ENCODE measurements around the gene SLC25A20. TPM values are rescaled to one million over a fixed set of nuclear protein-coding genes. Genes with fewer than 3 reads are reported as not detected.

The SLC25A20 gene
- total RNA-seq, 2 experiments from 2014 or later = 14.8 to 16.8 TPM

DNA sequence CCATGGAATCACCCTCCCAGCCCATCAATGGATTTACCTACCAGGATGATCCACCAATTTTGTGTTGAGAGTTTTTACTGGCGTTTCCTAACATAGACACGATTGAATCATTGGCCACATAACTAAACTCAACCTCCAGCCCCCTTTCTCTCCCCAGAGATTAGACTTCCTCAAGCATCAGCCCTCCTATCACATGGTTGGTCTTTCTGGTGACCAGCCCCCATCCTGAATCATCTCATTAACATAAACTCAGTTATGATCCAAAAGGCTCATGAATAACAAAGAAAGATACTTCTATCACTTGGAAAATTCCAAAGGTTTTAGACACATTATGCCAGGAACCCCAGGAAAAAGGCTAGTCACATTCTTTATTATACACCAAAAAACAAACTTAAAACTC, 72.2 kb downstream of the SLC25A20 start:
- ChIA-PET CTCF (no interaction called here), POLR2A (no interaction called here)
- TF ChIP-seq, protein P1, sequence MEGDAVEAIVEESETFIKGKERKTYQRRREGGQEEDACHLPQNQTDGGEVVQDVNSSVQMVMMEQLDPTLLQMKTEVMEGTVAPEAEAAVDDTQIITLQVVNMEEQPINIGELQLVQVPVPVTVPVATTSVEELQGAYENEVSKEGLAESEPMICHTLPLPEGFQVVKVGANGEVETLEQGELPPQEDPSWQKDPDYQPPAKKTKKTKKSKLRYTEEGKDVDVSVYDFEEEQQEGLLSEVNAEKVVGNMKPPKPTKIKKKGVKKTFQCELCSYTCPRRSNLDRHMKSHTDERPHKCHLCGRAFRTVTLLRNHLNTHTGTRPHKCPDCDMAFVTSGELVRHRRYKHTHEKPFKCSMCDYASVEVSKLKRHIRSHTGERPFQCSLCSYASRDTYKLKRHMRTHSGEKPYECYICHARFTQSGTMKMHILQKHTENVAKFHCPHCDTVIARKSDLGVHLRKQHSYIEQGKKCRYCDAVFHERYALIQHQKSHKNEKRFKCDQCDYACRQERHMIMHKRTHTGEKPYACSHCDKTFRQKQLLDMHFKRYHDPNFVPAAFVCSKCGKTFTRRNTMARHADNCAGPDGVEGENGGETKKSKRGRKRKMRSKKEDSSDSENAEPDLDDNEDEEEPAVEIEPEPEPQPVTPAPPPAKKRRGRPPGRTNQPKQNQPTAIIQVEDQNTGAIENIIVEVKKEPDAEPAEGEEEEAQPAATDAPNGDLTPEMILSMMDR (IDR thresholded peaks at IDR 0.05) = no peak
- Mint-ChIP-seq H3K4me3 (no peak overlapping the region), H3K27me3 (no peaks in the 10 kb centered on the region), H3K9me3 (no peaks in the 10 kb centered on the region), H3K27ac (no peak overlapping the region), H3K36me3 (ENCODE audit: low read depth) (no peaks in the 10 kb centered on the region), H3K4me1 (ENCODE audit: low read depth) (peaks cover 9% of the 10 kb centered on the region)
- intact Hi-C loops (cut with micrococcal nuclease) = no loop called here
- DNase-seq (no peak), ATAC-seq (no peak)

DNA sequence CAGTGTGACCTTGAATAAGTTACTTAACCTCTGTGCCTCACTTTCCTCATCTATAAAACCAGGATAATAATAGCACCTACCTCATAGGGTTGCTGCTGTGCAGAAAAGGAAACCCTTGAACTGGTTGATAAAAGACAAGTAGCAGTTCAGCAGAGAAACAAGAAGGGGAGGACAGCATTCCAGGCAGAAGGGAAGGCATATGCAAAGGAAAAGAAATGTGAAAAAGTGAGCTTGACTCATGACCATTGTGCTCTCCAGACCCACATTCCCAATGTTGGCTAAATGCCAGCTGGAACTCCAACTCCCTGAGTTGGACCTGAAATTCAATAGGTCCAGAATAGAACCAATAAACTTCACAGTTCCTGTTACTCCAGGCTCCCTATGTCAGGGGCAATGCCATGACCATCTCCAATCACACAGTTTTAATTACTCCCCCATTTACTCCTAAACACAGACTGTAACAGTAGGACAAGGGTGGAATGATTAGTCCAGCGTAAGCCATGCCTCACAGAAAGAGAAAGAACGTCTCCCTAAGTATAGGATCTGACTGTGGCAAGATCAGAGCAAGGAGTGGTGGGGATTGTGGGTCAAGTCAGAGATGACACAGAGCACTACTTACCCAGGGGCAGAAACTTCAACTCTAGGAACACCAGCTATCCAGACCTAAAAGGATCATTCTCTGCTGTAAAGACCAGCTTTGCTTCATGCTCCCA, 77.9 kb downstream of the SLC25A20 start:
- no peaks in the 10 kb centered on the region for H3K9me3 Mint-ChIP-seq
- POLR2A ChIA-PET = no interaction called here
- peaks cover 16% of the 10 kb centered on the region for H3K4me1 Mint-ChIP-seq (ENCODE audit: low read depth)
- H3K36me3 Mint-ChIP-seq (ENCODE audit: low read depth) = no peaks in the 10 kb centered on the region
- CTCF ChIA-PET = no interaction called here
- no peaks in the 10 kb centered on the region for H3K27me3 Mint-ChIP-seq
- intact Hi-C loops (cut with micrococcal nuclease) = no loop called here
- H3K27ac Mint-ChIP-seq = no peak overlapping the region
- TF ChIP-seq, protein P1 (IDR thresholded peaks at IDR 0.05) = no peak
- ATAC-seq = no peak
- no peak for DNase-seq
- H3K4me3 Mint-ChIP-seq = no peak overlapping the region

DNA sequence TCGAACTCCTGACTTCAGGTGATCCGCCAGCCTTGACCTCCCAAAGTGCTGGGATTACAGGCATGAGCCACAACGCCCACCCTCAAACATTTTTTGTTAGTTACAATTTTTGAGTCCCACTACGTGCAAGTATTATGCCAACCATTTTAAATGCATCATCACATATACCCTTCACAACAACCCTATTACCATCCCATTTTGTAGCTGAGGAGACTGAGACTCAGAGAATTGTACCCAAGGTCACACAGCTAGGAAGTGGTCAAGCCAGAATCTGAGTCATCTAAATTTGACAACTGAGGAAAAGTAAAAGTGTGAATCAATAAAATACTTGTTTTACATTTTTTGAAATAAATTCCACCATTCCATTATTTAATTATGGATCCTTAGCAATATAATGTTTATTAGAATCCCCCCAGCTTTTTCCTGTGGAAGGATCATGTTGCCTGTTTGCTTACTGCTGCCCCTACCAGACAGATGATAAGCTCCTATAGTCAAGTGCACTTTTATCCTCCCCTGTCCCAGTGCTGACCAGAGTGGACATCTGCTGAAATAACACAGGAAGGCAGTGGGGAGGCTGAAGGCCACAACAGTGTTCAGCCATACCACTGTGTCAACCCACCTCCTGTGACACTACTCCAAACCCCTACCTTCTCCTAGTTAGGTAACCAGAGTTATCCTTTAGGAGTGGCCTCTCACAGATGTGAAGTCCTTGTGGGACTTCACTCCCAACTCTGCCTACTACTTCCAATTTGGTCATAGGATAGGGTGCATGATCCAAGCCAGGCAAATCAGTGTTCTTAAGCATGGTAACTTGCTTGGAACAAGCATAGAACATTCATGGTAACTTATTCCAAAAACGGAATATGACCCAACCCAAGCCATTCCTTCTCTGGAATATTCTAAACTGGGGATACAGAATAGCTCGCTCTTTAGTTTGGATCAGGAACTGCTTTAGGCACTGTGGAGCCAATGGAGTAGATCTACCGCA, 79.2 kb downstream of the SLC25A20 start:
- ATAC-seq (no peak), DNase-seq (no peak)
- H3K4me3 Mint-ChIP-seq = no peak overlapping the region
- TF ChIP-seq, protein P1 (IDR thresholded peaks at IDR 0.05) = no peak
- H3K9me3 Mint-ChIP-seq = no peaks in the 10 kb centered on the region
- CTCF ChIA-PET = no interaction called here
- peaks cover 16% of the 10 kb centered on the region for H3K4me1 Mint-ChIP-seq (ENCODE audit: low read depth)
- POLR2A ChIA-PET = no interaction called here
- H3K27ac Mint-ChIP-seq = no peak overlapping the region
- no peaks in the 10 kb centered on the region for H3K27me3 Mint-ChIP-seq
- intact Hi-C loops (cut with micrococcal nuclease) = no loop called here
- H3K36me3 Mint-ChIP-seq (ENCODE audit: low read depth) = no peaks in the 10 kb centered on the region

DNA sequence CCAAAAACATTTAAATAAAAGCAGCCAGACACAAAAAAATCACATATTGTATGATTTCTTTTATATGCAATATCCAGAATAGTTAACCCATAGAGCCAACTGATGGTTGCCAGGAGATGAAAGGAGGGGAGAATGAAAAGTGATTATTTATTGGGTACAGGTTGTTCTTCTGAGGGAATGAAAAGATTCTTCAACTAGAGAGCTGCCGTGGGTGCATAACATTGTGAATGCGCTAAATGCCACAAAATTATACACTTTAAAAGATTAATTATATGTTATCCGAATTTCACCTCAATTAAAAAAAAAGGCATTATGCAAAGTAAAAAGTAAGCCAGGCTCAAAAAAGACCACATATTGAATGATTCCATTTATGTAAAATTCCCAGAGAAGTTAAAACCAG, 87.2 kb downstream of the SLC25A20 start:
- ChIA-PET POLR2A (interaction anchor here (0.8 to 1.4 kb wide), 3 partner anchors 10 to 424 kb away, joined by 3 read pairs; partner anchors contain the start of gene ARIH2), CTCF (no interaction called here)
- H3K36me3 Mint-ChIP-seq (ENCODE audit: low read depth) = peaks cover 6% of the 10 kb centered on the region
- peak overlapping the region; percentile 87 for H3K27ac Mint-ChIP-seq
- intact Hi-C loops (cut with micrococcal nuclease) = no loop called here
- TF ChIP-seq, protein P1 (IDR thresholded peaks at IDR 0.05) = no peak
- no peak overlapping the region for H3K4me3 Mint-ChIP-seq
- H3K27me3 Mint-ChIP-seq = no peaks in the 10 kb centered on the region
- peaks cover 33% of the 10 kb centered on the region for H3K4me1 Mint-ChIP-seq (ENCODE audit: low read depth)
- no peak for ATAC-seq
- peaks cover 7% of the 10 kb centered on the region for H3K9me3 Mint-ChIP-seq
- DNase-seq = no peak

Other genes starting within 250 kb of the SLC25A20 start
- gene CELSR3, start 236.0 kb downstream of the SLC25A20 start, total RNA-seq = 10 to 100 TPM; 15.8 to 17.8 TPM
- gene NCKIPSD, start 213.0 kb downstream of the SLC25A20 start, total RNA-seq = 10 to 100 TPM; 69.7 to 73.8 TPM
- gene IP6K2, start 181.7 kb downstream of the SLC25A20 start, total RNA-seq = 10 to 100 TPM; 47.7 to 48.0 TPM
- 10 to 100 TPM; 31.0 to 32.1 TPM for gene PRKAR2A, start 51.0 kb downstream of the SLC25A20 start, total RNA-seq
- gene ARIH2, start 20.0 kb upstream of the SLC25A20 start, total RNA-seq = 100 to 1,000 TPM in 1 of 2 experiments, 10 to 100 TPM in 1; 98.2 to 115 TPM
- 10 to 100 TPM; 24.8 to 25.0 TPM for gene P4HTM, start 91.4 kb upstream of the SLC25A20 start, total RNA-seq
- 100 to 1,000 TPM; 111 to 125 TPM for gene WDR6, start 108.5 kb upstream of the SLC25A20 start, total RNA-seq
- gene DALRD3, start 119.7 kb upstream of the SLC25A20 start, total RNA-seq = 10 to 100 TPM; 20.2 to 22.8 TPM
- 10 to 100 TPM; 90.7 to 95.5 TPM for gene NDUFAF3, start 123.2 kb upstream of the SLC25A20 start, total RNA-seq
- gene IMPDH2, start 130.5 kb upstream of the SLC25A20 start, total RNA-seq = 100 to 1,000 TPM; 535 to 557 TPM
- gene QRICH1, start 195.2 kb upstream of the SLC25A20 start, total RNA-seq = 100 to 1,000 TPM; 107 to 112 TPM
- 100 to 1,000 TPM; 270 to 282 TPM for gene QARS1, start 205.9 kb upstream of the SLC25A20 start, total RNA-seq
- 10 to 100 TPM; 41.0 to 41.6 TPM for gene USP19, start 221.9 kb upstream of the SLC25A20 start, total RNA-seq
- not detected for gene LAMB2, start 234.2 kb upstream of the SLC25A20 start, total RNA-seq